Endothelial cell of umbilical vein (primary cell): Measurements from ENCODE around the gene ADGRG1.

Source experiments
- CTCF ChIP-seq, 2 donors: IDR thresholded peaks; 1 replicate in 1 of 2; 2 replicates in 1 of 2; pipeline ENCODE4 v1.5.1; 2011; ENCODE audit warnings: low read length in 2 of 2, mild to moderate bottlenecking in 2 of 2, moderate library complexity in 2 of 2, control low read depth in 1 of 2, inconsistent platforms in 1 of 2, low read depth in 1 of 2; ENCODE audit not compliant: insufficient read depth in 1 of 2; ENCODE audit errors: extremely low read depth in 1 of 2
- EZH2 ChIP-seq: IDR thresholded peaks from 2 replicates; pipeline ENCODE4 v1.6.1; 2012; ENCODE audit warnings: borderline replicate concordance, low read depth, mild to moderate bottlenecking, moderate library complexity, low read length, inconsistent platforms; ENCODE audit not compliant: severe bottlenecking
- FOS ChIP-seq: IDR thresholded peaks from 2 replicates; pipeline ENCODE4 v1.6.1; 2011; ENCODE audit warnings: mild to moderate bottlenecking, low read length, moderate library complexity, borderline replicate concordance; ENCODE audit not compliant: insufficient read depth
- MAX ChIP-seq: IDR thresholded peaks from 2 replicates; pipeline ENCODE4 v1.6.1; 2011; ENCODE audit not compliant: insufficient read depth, insufficient read length
- MYC ChIP-seq: IDR thresholded peaks from one replicate; pipeline ENCODE4 v1.6.1; 2011; ENCODE audit warnings: mild to moderate bottlenecking, low read depth, low read length
- POLR2A ChIP-seq: IDR thresholded peaks from 2 replicates; pipeline ENCODE4 v1.6.1; 2012; ENCODE audit warnings: low read depth, mild to moderate bottlenecking, control low read depth, low read length

GRCh38 chr16:57604177-57604576 is 24.3 kb upstream of the ADGRG1 start:
- TF ChIP-seq POLR2A, result no peak
- TF ChIP-seq MYC, result no peak
- no peak for TF ChIP-seq CTCF (IDR thresholded peaks at IDR 0.05; ENCODE audit: extremely low read depth in 1 of 2, insufficient read depth in 1 of 2, low read depth in 1 of 2, low read length in 2 of 2)
- no peak for TF ChIP-seq EZH2
- TF ChIP-seq FOS, result no peak
- no peak for TF ChIP-seq MAX
